Peyer's patch (tissue), 4 donors: ENCODE measurements around the gene PSMC5.
A peak's percentile ranks its signal among the peaks of the same experiment; 100 is the strongest.

ENCODE experiments used
- POLR2A ChIP-seq, 2 donors: fragments of 450-650 bp; IDR thresholded peaks; one replicate each; pipeline ENCODE4 v1.5.1; 2017; ENCODE audit warnings: antibody characterized with exemption in 2 of 2, mild to moderate bottlenecking in 2 of 2, moderate library complexity in 2 of 2
- TF ChIP-seq, protein P1 (sequence below), 6 experiments: fragments of 450-650 bp in 4 of 6; fragments of 200-600 bp in 2 of 6; sonication (generic) in 1 of 6; IDR thresholded peaks; one replicate each; pipeline ENCODE4 v1.5.1; 2017 to 2019; ENCODE audit warnings: antibody characterized with exemption in 6 of 6, mild to moderate bottlenecking in 3 of 6, moderate library complexity in 1 of 6

GRCh38 chr17:63848834-63849689 lies 21.8 kb downstream of the PSMC5 start:
- TF ChIP-seq, protein P1, sequence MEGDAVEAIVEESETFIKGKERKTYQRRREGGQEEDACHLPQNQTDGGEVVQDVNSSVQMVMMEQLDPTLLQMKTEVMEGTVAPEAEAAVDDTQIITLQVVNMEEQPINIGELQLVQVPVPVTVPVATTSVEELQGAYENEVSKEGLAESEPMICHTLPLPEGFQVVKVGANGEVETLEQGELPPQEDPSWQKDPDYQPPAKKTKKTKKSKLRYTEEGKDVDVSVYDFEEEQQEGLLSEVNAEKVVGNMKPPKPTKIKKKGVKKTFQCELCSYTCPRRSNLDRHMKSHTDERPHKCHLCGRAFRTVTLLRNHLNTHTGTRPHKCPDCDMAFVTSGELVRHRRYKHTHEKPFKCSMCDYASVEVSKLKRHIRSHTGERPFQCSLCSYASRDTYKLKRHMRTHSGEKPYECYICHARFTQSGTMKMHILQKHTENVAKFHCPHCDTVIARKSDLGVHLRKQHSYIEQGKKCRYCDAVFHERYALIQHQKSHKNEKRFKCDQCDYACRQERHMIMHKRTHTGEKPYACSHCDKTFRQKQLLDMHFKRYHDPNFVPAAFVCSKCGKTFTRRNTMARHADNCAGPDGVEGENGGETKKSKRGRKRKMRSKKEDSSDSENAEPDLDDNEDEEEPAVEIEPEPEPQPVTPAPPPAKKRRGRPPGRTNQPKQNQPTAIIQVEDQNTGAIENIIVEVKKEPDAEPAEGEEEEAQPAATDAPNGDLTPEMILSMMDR (IDR thresholded peaks at IDR 0.05), result peak; percentile 16 to 73 (median 68)
- TF ChIP-seq POLR2A (IDR thresholded peaks at IDR 0.05), result no peak
